ENCODE measurements around the gene PAIP2B. TPM values are rescaled to one million over a fixed set of nuclear protein-coding genes. Genes with fewer than 3 reads are reported as not detected.
"Not testable (repeated sequence)": the region's sequence is repeated elsewhere in the genome, so short reads cannot be mapped to it uniquely, and the experiment has no call there.

The PAIP2B gene
- total RNA-seq, 1 experiment from 2014 or later: 17.7 TPM

GRCh38 chr2:71235930-71236587, 9.2 kb upstream of the PAIP2B start:
- H3K9ac ChIP-seq (ENCODE audit: extremely low read depth, insufficient read length, low read length): no peak overlapping the region
- no peaks in the 10 kb centered on the region for H4K20me1 ChIP-seq (ENCODE audit: control insufficient read depth, insufficient read depth, insufficient read length)

GRCh38 chr2:71233072-71233471, 6.2 kb upstream of the PAIP2B start:
- H2BK15ac ChIP-seq (ENCODE audit: low read depth, low read length); H3K56ac ChIP-seq (ENCODE audit: insufficient read length, low read depth, low read length); H3K79me1 ChIP-seq (ENCODE audit: insufficient read depth, low read depth, low read length, poor library complexity, severe bottlenecking); H3K18ac ChIP-seq (ENCODE audit: insufficient read length, low read depth, low read length); H2BK20ac ChIP-seq (ENCODE audit: low read depth, low read length, poor library complexity, severe bottlenecking); H3K4ac ChIP-seq (ENCODE audit: low read depth, low read length); H2BK5ac ChIP-seq (ENCODE audit: insufficient read length, low read length); H3K79me2 ChIP-seq (ENCODE audit: insufficient read depth, low read length); H3K4me3 Mint-ChIP-seq; H3K27me3 ChIP-seq (ENCODE audit: insufficient read depth, low read length); H3K4me2 ChIP-seq (ENCODE audit: insufficient read depth, insufficient read length, low read length); H3K27ac Mint-ChIP-seq; H3K27ac ChIP-seq (ENCODE audit: insufficient read length, low read depth, low read length); H4K91ac ChIP-seq (ENCODE audit: insufficient read length, low read depth, low read length); H4K8ac ChIP-seq (replicated peaks; ENCODE audit: insufficient read length, low read depth, low read length); H3K9me3 ChIP-seq (ENCODE audit: control insufficient read depth, low read depth, low read length); H3K23ac ChIP-seq (ENCODE audit: insufficient read length, low read depth, low read length); H3K27me3 Mint-ChIP-seq (ENCODE audit: low read depth); H3K9ac ChIP-seq (ENCODE audit: extremely low read depth, insufficient read length, low read length); H2BK120ac ChIP-seq (ENCODE audit: low read depth, low read length, poor library complexity, severe bottlenecking); DNase-seq; H4K20me1 ChIP-seq (ENCODE audit: control insufficient read depth, insufficient read depth, insufficient read length); H3K23me2 ChIP-seq (ENCODE audit: insufficient read length, low read depth, low read length, poor library complexity, severe bottlenecking); H2BK12ac ChIP-seq (ENCODE audit: insufficient read length, low read depth, low read length); H3T11ph ChIP-seq (ENCODE audit: low read length); H2AFZ ChIP-seq (ENCODE audit: low read length); H3K4me1 ChIP-seq (ENCODE audit: insufficient read depth, low read length); H4K5ac ChIP-seq (ENCODE audit: insufficient read length, low read depth, low read length); H2AK5ac ChIP-seq (ENCODE audit: insufficient read length, low read length); H3K14ac ChIP-seq (ENCODE audit: insufficient read depth, low read length): not testable (repeated sequence)
- Mint-ChIP-seq H3K9me3 (peaks cover 33 to 40% of the 10 kb centered on the region in 2 experiments), H3K36me3 (ENCODE audit: insufficient read depth in 1 of 3, low read depth in 3 of 3) (peaks cover 12 to 26% (median 13%) of the 10 kb centered on the region in 3 experiments), H3K4me1 (peaks cover 13 to 20% of the 10 kb centered on the region in 2 experiments)
- WGBS (ENCODE audit: extremely low coverage, insufficient read length, low lambda C conversion rate): no CpG with 5 or more reads among the region's 7 CpGs

More at GRCh38 chr2:71235930-71236587, 9.2 kb upstream of the PAIP2B start:
- Histone ChIP-seq H3K4me1 (ENCODE audit: insufficient read depth, low read length) (peaks cover 3% of the 10 kb centered on the region; the same call in 1 of the 2 replicates), H3K79me2 (ENCODE audit: insufficient read depth, low read length) (no peaks in the 10 kb centered on the region), H2BK120ac (ENCODE audit: low read depth, low read length, poor library complexity, severe bottlenecking) (no peak overlapping the region), H4K5ac (ENCODE audit: insufficient read length, low read depth, low read length) (no peak overlapping the region), H2BK20ac (ENCODE audit: low read depth, low read length, poor library complexity, severe bottlenecking) (no peak overlapping the region), H2AFZ (ENCODE audit: low read length) (no peak overlapping the region), H3K23ac (ENCODE audit: insufficient read length, low read depth, low read length) (no peak overlapping the region), H2BK5ac (ENCODE audit: insufficient read length, low read length) (no peak overlapping the region), H3K4me2 (ENCODE audit: insufficient read depth, insufficient read length, low read length) (no peak overlapping the region), H3T11ph (ENCODE audit: low read length) (no peak overlapping the region), H2BK12ac (ENCODE audit: insufficient read length, low read depth, low read length) (no peak overlapping the region), H3K9me3 (ENCODE audit: control insufficient read depth, low read depth, low read length) (no peaks in the 10 kb centered on the region), H3K18ac (ENCODE audit: insufficient read length, low read depth, low read length) (no peak overlapping the region), H3K14ac (ENCODE audit: insufficient read depth, low read length) (no peak overlapping the region), H4K91ac (ENCODE audit: insufficient read length, low read depth, low read length) (no peak overlapping the region), H3K27me3 (ENCODE audit: insufficient read depth, low read length) (no peaks in the 10 kb centered on the region), H2AK5ac (ENCODE audit: insufficient read length, low read length) (no peak overlapping the region), H3K56ac (ENCODE audit: insufficient read length, low read depth, low read length) (no peak overlapping the region), H3K79me1 (ENCODE audit: insufficient read depth, low read depth, low read length, poor library complexity, severe bottlenecking) (no peaks in the 10 kb centered on the region), H4K8ac (replicated peaks; ENCODE audit: insufficient read length, low read depth, low read length) (no peak overlapping the region), H3K27ac (ENCODE audit: insufficient read length, low read depth, low read length) (peak overlapping the region; percentile 24), H2BK15ac (ENCODE audit: low read depth, low read length) (no peak overlapping the region), H3K23me2 (ENCODE audit: insufficient read length, low read depth, low read length, poor library complexity, severe bottlenecking) (no peaks in the 10 kb centered on the region), H3K4ac (ENCODE audit: low read depth, low read length) (no peak overlapping the region)
- DNase-seq: no peak
- Mint-ChIP-seq H3K4me3 (no peak overlapping the region), H3K4me1 (peaks cover 15 to 20% of the 10 kb centered on the region in 2 experiments), H3K9me3 (peaks cover 29 to 33% of the 10 kb centered on the region in 2 experiments), H3K27me3 (ENCODE audit: low read depth) (peaks cover 7% of the 10 kb centered on the region; the same call in 1 of the 2 replicates), H3K27ac (peak overlapping the region in 1 of 3 experiments; percentile 66; a peak in 2 of 7 replicates), H3K36me3 (ENCODE audit: insufficient read depth in 1 of 3, low read depth in 3 of 3) (peaks cover 12 to 26% (median 13%) of the 10 kb centered on the region in 3 experiments)
- TF ChIP-seq CTCF (conservative IDR thresholded peaks at IDR 0.05): no peak
- no CpG with 5 or more reads among the region's 7 CpGs for WGBS (ENCODE audit: extremely low coverage, insufficient read length, low lambda C conversion rate)
